Tibial artery (tissue), 4 donors: ENCODE measurements around the gene MT1A.

Experiments used
- DNase-seq, 2 donors: peaks; one replicate each; pipeline ENCODE4 v3.0.0-alpha.2; 2019
- H3K27ac ChIP-seq, 2 donors: fragments of 200-600 bp; sonication (generic) in 1 of 2; 1 replicate in 1 of 2; 2 replicates in 1 of 2; pipeline ENCODE4 v1.5.1; 2018 to 2019; ENCODE audit warnings: mild to moderate bottlenecking in 1 of 2
- H3K27me3 ChIP-seq, 2 donors: fragments of 200-600 bp; sonication (generic) in 1 of 2; one replicate each; pipeline versions ENCODE4 v1.5.1 to v1.6.0; 2016 to 2019
- H3K36me3 ChIP-seq, 3 donors: fragments of 200-600 bp; sonication (generic) in 2 of 3; one replicate each; pipeline ENCODE4 v1.5.1; 2016 to 2019; ENCODE audit warnings: mild to moderate bottlenecking in 2 of 3
- H3K4me1 ChIP-seq, 4 donors: fragments of 200-600 bp; sonication (generic) in 2 of 4; 1 replicate in 3 of 4; 2 replicates in 1 of 4; pipeline ENCODE4 v1.5.1; 2016 to 2019
- H3K4me3 ChIP-seq, 2 donors: fragments of 200-600 bp; sonication (generic) in 1 of 2; 1 replicate in 1 of 2; 2 replicates in 1 of 2; pipeline ENCODE4 v1.5.1; 2018 to 2019; ENCODE audit warnings: mild to moderate bottlenecking in 2 of 2
- H3K9me3 ChIP-seq, 3 donors: fragments of 200-600 bp; sonication (generic) in 1 of 3; one replicate each; pipeline ENCODE4 v1.5.1; 2016 to 2019
- CTCF ChIP-seq, 2 experiments: fragments of 200-600 bp in 1 of 2; fragments of 450-650 bp in 1 of 2; IDR thresholded peaks; one replicate each; pipeline ENCODE4 v1.5.1; 2017 to 2019; ENCODE audit warnings: antibody characterized with exemption in 2 of 2, mild to moderate bottlenecking in 1 of 2, moderate library complexity in 1 of 2
- intact Hi-C: fragments of 100-400 bp; cut with DNase I; formaldehyde crosslinking; loops from one replicate; pipeline ENCODE4 v1.15.0; 2023; ENCODE audit warnings: low total_unique reads

The MT1A gene

GRCh38 chr16:56639045-56639444 is 579 bp downstream of the MT1A start:
- intact Hi-C loops = no loop called here
- no peak for TF ChIP-seq CTCF (IDR thresholded peaks at IDR 0.05)
- no peaks in the 10 kb centered on the region for H3K27me3 ChIP-seq
- peak overlapping the region; percentile 79 to 82 for H3K27ac ChIP-seq
- H3K36me3 ChIP-seq = no peaks in the 10 kb centered on the region
- H3K4me1 ChIP-seq = peaks cover 0 to 50% (median 34%) of the 10 kb centered on the region in 4 donors
- peak overlapping the region in 1 of 2 donors; percentile 57 for H3K4me3 ChIP-seq
- DNase-seq = no peak
- H3K9me3 ChIP-seq = no peaks in the 10 kb centered on the region

DNA sequence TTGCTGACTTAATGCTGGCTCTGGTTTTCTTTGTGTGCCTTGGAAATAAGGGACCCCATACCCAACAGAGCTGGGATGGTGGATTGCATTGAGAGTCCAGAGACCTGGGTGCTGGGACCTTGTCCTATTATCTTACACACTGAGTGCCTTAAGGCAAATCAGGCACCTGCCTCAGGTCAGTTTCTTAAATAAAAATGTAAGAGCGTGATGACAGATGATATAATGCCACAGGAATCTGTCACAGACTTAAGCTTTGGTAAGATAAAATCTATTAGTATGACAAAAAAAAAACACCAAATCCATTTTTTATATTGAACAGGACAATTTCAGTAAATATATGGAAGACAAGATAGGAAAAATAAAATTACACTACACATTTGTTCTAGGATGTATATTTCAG is 1.6 kb downstream of the MT1A start:
- no peak for DNase-seq
- intact Hi-C loops = loop anchor here (5.0 kb wide), 1 partner anchor 33 kb away; the partner anchor contains the start of gene MT2A

DNA sequence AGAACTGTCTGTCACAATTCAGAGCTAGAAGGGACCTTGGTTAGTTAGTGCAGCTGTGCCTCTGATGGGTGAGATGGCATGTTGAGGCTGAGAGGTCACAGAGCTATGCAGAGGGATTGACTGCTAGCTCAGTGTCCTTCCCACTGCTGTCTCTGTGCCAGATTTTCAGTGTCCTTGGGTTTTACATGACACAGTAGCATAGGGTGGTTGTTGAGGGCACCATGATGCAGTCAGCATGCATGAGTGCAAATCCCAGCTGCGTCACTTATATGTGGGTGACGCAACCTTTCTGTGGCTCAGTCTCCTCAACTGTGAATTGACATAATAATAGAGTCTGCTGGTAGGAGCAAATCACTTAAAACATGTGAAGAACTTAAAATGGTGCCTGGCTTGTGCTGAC is 2.7 kb downstream of the MT1A start:
- Histone ChIP-seq H3K4me1 (peaks cover 0 to 31% (median 23%) of the 10 kb centered on the region in 4 donors), H3K36me3 (no peaks in the 10 kb centered on the region), H3K27me3 (no peaks in the 10 kb centered on the region), H3K27ac (no peak overlapping the region), H3K9me3 (no peaks in the 10 kb centered on the region), H3K4me3 (no peak overlapping the region)
- no peak for TF ChIP-seq CTCF (IDR thresholded peaks at IDR 0.05)
- DNase-seq = no peak
- intact Hi-C loops = loop anchor here (5.0 kb wide), 1 partner anchor 34 kb away; the partner anchor contains the start of gene MT2A

More for the DNA sequence above, 1.6 kb downstream of the MT1A start:
- TF ChIP-seq CTCF (IDR thresholded peaks at IDR 0.05) = no peak
- Histone ChIP-seq H3K27me3 (no peaks in the 10 kb centered on the region), H3K4me1 (peaks cover 0 to 40% (median 29%) of the 10 kb centered on the region in 4 donors), H3K36me3 (no peaks in the 10 kb centered on the region), H3K27ac (no peak overlapping the region), H3K4me3 (no peak overlapping the region), H3K9me3 (no peaks in the 10 kb centered on the region)

DNA sequence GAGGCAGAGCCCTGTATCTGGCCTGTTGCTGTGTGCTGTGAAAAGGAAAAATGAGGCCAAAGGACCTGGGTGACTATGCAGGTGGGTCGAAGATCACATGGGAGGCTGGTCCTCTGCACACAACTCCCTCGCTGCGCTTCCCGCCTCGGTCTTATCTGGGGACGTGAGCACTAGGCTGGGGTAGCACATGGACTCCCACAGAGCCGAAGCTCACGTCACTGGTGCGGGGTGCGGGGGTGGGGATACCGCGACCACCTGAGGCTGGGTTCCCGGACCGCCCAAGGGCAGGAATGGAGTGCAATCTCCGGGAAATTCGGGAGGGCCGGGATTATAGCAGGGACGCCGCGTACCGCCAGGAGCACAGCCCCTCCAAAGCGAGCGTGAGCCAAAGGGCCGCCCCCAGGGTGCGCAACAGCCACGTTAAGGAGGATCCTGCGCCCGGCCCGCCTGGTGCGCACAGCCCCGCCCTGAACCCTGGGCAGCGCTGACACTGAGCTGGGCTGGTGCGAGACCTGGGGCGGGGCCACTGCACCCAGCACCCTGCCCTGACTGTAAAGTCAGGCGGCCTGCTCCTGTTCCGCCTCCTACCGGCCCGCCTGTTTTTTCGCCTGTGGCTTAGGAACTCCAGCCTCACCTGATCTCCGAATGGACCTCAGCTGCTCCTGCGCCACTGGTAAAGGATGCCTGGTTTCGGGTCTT is 4.8 kb downstream of the MT1A start:
- Histone ChIP-seq H3K36me3 (no peaks in the 10 kb centered on the region), H3K27me3 (peaks cover 0 to 7% of the 10 kb centered on the region in 2 donors), H3K4me3 (peak overlapping the region; percentile 39 to 50), H3K27ac (peak overlapping the region; percentile 58 to 81), H3K4me1 (peaks cover 0 to 24% (median 19%) of the 10 kb centered on the region in 4 donors), H3K9me3 (no peaks in the 10 kb centered on the region)
- DNase-seq = peak; percentile 76 to 94
- peak; percentile 52 to 63 for TF ChIP-seq CTCF (IDR thresholded peaks at IDR 0.05)
- intact Hi-C loops = loop anchor here (5.0 kb wide), 1 partner anchor 36 kb away; the partner anchor contains the start of gene MT2A

DNA sequence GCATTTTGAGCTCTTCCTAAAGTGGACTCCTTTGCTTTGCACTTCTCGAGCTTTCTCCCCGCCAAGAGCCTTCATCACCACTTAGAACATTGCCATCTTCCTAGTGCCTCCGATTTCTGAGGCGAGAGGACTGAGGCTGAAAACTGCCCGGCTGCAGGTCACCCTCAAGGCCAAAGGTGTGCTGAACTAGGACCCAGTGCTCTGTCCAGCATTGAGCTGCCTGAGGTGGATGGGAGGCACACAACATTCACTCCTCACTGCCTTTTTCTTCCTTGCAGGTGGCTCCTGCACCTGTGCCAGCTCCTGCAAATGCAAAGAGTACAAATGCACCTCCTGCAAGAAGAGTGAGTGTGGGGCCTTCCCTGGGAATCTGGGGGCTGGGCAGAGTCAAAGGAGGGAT is 5.4 kb downstream of the MT1A start:
- Histone ChIP-seq H3K27me3 (peaks cover 0 to 13% of the 10 kb centered on the region in 2 donors), H3K9me3 (no peaks in the 10 kb centered on the region), H3K36me3 (no peaks in the 10 kb centered on the region), H3K27ac (peak overlapping the region; percentile 58 to 81), H3K4me1 (peaks cover 0 to 19% (median 14%) of the 10 kb centered on the region in 4 donors), H3K4me3 (peak overlapping the region; percentile 39 to 50)
- intact Hi-C loops = loop anchor here (5.0 kb wide), 1 partner anchor 37 kb away; the partner anchor contains the start of gene MT2A
- DNase-seq = no peak
- no peak for TF ChIP-seq CTCF (IDR thresholded peaks at IDR 0.05)
